Aorta (tissue), 5 donors: Measurements from ENCODE around the gene AHRR. TPM values are rescaled to one million over a fixed set of nuclear protein-coding genes. Genes with fewer than 3 reads are reported as not detected.

Experiments used
- ATAC-seq: fragments of 200-7000 bp; cut with Tn5 transposase; one replicate; pipeline ENCODE4 v1.9.1; 2022; ENCODE audit warnings: moderate library complexity; ENCODE audit not compliant: low FRiP score
- DNase-seq, 2 donors: peaks; one replicate each; pipeline ENCODE4 v3.0.0-alpha.2; 2020
- H3K27ac ChIP-seq, 2 donors: one replicate each; pipeline ENCODE4 v1.5.1; 2013; ENCODE audit warnings: low read length in 2 of 2, mild to moderate bottlenecking in 2 of 2, moderate library complexity in 2 of 2, control low read depth in 1 of 2, inconsistent platforms in 1 of 2, low read depth in 1 of 2
- H3K27me3 ChIP-seq, 2 donors: one replicate each; pipeline ENCODE4 v1.6.1; 2013; ENCODE audit warnings: control low read depth in 1 of 2, low read length in 1 of 2, mild to moderate bottlenecking in 1 of 2, moderate library complexity in 1 of 2; ENCODE audit not compliant: insufficient read depth in 2 of 2, control insufficient read depth in 1 of 2
- H3K36me3 ChIP-seq, 2 donors: one replicate each; pipeline ENCODE4 v1.6.1; 2013; ENCODE audit warnings: control low read depth in 1 of 2, low read length in 1 of 2, mild to moderate bottlenecking in 1 of 2; ENCODE audit not compliant: insufficient read depth in 2 of 2, control insufficient read depth in 1 of 2
- H3K4me1 ChIP-seq, 2 donors: one replicate each; pipeline ENCODE4 v1.6.1; 2013; ENCODE audit warnings: low read length in 2 of 2, control low read depth in 1 of 2, mild to moderate bottlenecking in 1 of 2, moderate library complexity in 1 of 2; ENCODE audit not compliant: insufficient read depth in 2 of 2, control insufficient read depth in 1 of 2
- H3K4me3 ChIP-seq, 2 donors: one replicate each; pipeline ENCODE4 v1.5.1; 2013; ENCODE audit warnings: low read length in 2 of 2, control low read depth in 1 of 2, mild to moderate bottlenecking in 1 of 2
- H3K9me3 ChIP-seq: one replicate; pipeline ENCODE4 v1.6.1; 2013; ENCODE audit warnings: mild to moderate bottlenecking, low read length; ENCODE audit not compliant: control insufficient read depth
- WGBS, 2 donors: extraction: QIAGEN DNeasy Blood & Tissue Kit; methylation state at CpG; one replicate each; pipeline ENCODE4 v1.1.7; 2013; 5-methylcytosine and 5-hydroxymethylcytosine counted together
- intact Hi-C, 2 donors: fragments of 100-400 bp; cut with DNase I; formaldehyde crosslinking; loops; one replicate each; pipeline versions ENCODE4 v1.14.2 to v1.15.0; 2022
- polyA plus RNA-seq, 2 donors: library from polyadenylated mRNA; stranded (reverse); fragments of 200-250 nt; gene quantifications; one replicate each; pipeline ENCODE4 v1.2.3, GENCODE V29; 2013
- total RNA-seq, 2 donors: library from RNA; stranded (reverse); fragmentation: NEBNext Ultra II Directional; extraction: Animal tissue kit (Norgen Biotek cat#: 25700); gene quantifications; one replicate each; pipeline ENCODE4 v1.2.1, GENCODE V29; 2021
- donor health status: healthy with polysubstance abuse.
- donor health status: Bipolar disorder and iron deficiency.
- donor health status: DM: no; HTN: no; CAD: no.
- donor health status: DM: no; HTN: no; CAD: no.
- donor health status: DM: yes; HTN: yes; CAD: no.

AHRR gene
- total and polyA plus RNA-seq, 4 donors = 0.13 to 3.8 (median 1.7) TPM

DNA sequence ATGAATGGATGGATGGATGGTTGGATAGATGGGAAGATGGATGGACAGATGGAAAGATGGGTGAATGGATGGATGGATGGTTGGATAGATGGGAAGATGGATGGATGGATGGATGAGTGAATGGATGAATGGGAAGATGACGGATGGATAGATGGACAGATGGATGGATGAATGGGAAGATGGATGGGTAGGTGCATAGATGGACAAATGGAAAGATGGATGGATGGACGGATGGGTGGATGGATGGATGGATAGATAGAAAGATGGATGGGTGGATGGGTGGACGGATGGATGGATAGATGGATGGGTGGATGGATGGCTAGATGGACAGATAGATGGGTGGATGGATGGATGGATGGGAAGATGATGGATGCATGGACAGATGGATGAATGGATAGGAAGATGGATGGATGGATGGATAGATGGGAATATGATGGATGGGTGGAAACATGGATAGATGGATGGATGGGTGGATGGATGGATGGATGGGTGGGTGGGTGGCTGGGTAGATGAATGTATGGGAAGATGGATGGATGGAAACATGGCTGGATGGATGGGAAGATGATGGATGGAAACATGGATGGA, 105.0 kb downstream of the AHRR start:
- Histone ChIP-seq H3K4me3 (no peak overlapping the region), H3K27me3 (no peaks in the 10 kb centered on the region), H3K9me3 (no peaks in the 10 kb centered on the region), H3K27ac (no peak overlapping the region), H3K36me3 (no peaks in the 10 kb centered on the region), H3K4me1 (no peaks in the 10 kb centered on the region)
- intact Hi-C loops = no loop called here
- no peak for DNase-seq
- 65 to 91% methylated on average over 3 of the region's 3 CpGs for WGBS, 2 donors
- no peak for ATAC-seq

DNA sequence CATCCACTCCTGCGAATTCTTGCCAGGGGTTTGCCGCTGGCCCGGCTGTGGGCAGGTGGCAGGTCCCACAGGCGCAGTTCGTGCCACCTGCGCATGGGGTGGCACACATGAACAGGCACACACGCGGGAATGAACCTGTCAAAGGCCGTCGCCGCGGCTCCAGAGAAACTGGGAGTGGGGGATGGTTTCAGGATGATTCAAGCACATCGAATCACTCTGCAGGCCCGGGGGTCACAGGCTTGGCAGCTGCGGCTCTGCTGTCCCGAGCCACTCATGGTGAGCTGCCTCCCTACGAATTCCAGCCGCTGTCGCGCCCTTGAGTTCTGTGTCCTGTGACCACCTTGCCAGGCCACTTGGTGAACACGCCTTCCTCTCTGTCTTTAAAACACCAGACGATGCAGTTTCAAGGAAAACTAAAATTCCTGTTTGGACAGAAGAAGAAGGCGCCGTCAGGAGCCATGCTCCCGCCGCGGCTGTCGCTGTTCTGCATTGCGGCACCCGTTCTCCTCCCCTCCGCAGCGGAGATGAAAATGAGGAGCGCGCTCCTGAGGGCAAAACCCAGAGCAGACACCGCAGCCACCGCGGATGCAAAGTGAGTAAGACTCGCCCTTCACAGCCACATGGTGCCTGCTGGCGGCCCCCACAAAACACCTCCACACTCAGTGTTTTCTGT, 106.0 kb downstream of the AHRR start:
- 94 to 95% methylated on average over 39 of the region's 39 CpGs for WGBS, 2 donors
- Histone ChIP-seq H3K36me3 (no peaks in the 10 kb centered on the region), H3K27ac (no peak overlapping the region), H3K4me1 (no peaks in the 10 kb centered on the region), H3K27me3 (no peaks in the 10 kb centered on the region), H3K4me3 (no peak overlapping the region), H3K9me3 (no peaks in the 10 kb centered on the region)
- DNase-seq (peak; percentile 38 to 75), ATAC-seq (no peak)
- intact Hi-C loops = no loop called here

DNA sequence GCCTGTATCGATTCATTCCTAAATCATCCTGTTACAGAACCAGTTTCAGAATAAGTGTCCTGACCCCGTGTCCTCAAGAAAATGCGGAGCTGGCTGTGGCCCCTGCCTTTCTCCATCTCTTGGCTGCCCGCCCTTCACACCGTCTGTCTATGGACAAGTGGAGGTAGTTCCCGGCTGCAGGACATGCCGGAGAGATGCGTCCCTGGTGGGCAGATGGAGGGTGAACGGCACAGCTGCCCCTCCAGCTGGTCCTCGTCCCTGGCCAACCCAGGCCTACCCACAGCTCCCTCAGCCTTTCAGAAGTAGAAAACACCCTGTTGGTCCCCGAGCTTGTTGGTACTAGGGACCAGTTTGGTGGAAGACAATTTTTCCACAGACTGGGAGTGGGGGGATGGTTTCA, 106.7 kb downstream of the AHRR start:
- Histone ChIP-seq H3K27me3 (no peaks in the 10 kb centered on the region), H3K9me3 (no peaks in the 10 kb centered on the region), H3K4me3 (no peak overlapping the region), H3K27ac (no peak overlapping the region), H3K4me1 (no peaks in the 10 kb centered on the region), H3K36me3 (no peaks in the 10 kb centered on the region)
- DNase-seq = peak in 1 of 2 donors; percentile 26
- intact Hi-C loops = no loop called here
- no peak for ATAC-seq
- WGBS, 2 donors = 89 to 92% methylated on average over 11 of the region's 11 CpGs

DNA sequence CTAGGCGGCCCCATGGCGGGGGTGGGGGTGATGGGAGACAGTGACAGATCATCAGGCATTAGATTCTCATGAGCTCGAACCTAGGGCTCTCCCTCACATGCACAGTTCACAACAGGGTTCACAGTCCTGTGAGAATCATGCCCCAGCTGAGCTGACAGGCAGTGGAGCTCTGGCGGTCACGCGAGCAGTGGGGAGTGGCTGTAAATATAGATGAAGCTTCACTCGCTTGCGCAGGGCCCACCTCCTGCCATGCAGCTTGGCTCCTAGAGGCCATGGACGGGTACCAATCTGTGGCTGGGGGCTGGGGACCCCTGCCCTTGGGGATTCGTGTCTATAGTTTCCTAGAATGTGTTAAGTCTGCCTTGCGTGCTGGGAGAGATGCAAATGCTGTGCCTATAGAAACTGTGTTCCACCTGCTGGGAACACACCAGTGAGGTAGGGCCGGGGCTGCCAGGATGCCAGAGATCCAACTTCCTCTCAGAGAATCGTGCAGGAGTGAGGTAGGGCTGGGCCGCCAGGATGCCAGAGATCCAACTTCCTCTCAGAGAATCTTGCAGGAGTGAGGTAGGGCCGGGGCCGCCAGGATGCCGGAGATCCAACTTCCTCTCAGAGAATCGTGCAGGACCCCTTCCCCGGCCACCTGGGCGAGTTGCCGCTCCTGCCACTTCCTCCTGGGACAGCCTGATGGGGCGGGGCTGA, 107.4 kb downstream of the AHRR start:
- Histone ChIP-seq H3K36me3 (no peaks in the 10 kb centered on the region), H3K27ac (no peak overlapping the region), H3K27me3 (no peaks in the 10 kb centered on the region), H3K9me3 (no peaks in the 10 kb centered on the region), H3K4me1 (no peaks in the 10 kb centered on the region), H3K4me3 (no peak overlapping the region)
- 87 to 89% methylated on average over 22 of the region's 22 CpGs for WGBS, 2 donors
- intact Hi-C loops = no loop called here
- peak; percentile 38 to 51 for DNase-seq
- ATAC-seq = no peak

DNA sequence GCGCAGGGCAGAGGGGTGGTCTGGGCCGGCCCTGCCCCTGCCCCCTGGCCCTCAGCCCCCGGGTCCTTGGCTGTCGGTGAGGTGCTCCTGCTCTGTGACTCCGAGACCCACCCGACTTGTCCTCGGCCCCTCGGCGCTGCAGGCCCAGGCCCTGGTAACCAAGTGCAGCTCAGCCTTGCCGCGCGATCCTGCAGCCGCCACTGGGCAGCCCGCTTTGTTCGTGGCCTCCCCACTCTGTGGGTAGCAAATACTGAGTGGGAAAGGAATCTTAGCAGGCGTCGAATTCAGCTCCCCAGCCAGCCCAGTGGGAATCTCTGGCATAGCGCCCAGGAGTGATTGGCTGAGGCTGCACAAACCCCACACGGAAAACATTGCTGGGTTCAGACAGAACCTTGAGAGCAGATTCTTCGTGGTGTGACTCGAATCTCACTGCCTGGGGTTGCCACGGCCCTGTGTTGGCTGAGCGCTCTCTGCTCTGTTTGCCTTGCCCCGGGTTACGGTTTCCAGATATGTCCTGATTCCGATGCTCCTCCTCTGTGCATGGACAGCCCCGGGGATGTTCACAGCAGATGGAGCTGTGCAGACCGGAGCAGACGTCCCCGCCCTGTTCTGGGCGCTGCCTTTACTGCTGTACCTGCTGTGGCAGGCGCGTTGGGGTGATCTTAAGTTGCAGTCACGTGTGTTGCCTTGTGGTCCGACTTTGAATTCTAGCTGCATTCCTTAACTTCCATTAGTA, 108.1 kb downstream of the AHRR start:
- no peaks in the 10 kb centered on the region for H3K27me3 ChIP-seq
- no peaks in the 10 kb centered on the region for H3K36me3 ChIP-seq
- H3K4me3 ChIP-seq = no peak overlapping the region
- H3K4me1 ChIP-seq = no peaks in the 10 kb centered on the region
- intact Hi-C loops = no loop called here
- H3K27ac ChIP-seq = no peak overlapping the region
- H3K9me3 ChIP-seq = no peaks in the 10 kb centered on the region
- DNase-seq (peak; percentile 49 to 69), ATAC-seq (peak; percentile 30)
- WGBS, 2 donors = 66 to 68% methylated on average over 34 to 35 of the region's 35 CpGs

DNA sequence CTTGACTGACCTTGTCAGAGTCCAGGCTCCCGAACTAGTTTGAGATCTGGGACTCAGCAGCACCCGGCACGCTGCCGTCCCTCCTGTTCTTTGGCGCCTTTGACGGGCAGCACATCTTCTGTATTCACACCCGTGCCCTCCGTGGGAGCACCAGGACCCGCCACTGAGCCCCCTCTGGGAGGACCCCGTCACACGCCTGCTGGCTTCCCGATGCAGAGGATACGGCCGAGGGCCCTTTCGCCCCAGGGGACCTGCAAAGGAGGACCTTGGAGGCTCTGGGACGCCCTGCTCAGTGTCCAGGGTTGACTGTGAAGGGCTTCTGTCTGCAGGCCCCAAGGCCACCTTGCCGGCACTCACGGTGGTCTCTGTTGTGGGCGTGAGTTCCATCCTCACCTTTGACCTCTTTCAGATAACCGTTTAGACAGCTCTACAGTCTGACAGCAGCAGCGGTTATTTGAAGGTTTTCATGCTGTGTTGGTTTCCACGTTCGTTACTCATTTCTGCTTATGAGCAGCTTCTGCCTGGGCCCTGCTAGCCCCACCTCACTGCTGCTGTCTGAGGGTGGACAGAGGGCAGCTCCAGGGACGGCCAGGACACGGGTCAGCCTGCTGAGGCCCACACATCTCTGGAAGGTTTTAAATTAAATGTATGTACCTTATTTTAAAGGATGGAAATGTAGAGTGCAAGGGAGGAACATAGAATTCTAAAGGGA, 108.9 kb downstream of the AHRR start:
- 85 to 87% methylated on average over 25 of the region's 25 CpGs for WGBS, 2 donors

DNA sequence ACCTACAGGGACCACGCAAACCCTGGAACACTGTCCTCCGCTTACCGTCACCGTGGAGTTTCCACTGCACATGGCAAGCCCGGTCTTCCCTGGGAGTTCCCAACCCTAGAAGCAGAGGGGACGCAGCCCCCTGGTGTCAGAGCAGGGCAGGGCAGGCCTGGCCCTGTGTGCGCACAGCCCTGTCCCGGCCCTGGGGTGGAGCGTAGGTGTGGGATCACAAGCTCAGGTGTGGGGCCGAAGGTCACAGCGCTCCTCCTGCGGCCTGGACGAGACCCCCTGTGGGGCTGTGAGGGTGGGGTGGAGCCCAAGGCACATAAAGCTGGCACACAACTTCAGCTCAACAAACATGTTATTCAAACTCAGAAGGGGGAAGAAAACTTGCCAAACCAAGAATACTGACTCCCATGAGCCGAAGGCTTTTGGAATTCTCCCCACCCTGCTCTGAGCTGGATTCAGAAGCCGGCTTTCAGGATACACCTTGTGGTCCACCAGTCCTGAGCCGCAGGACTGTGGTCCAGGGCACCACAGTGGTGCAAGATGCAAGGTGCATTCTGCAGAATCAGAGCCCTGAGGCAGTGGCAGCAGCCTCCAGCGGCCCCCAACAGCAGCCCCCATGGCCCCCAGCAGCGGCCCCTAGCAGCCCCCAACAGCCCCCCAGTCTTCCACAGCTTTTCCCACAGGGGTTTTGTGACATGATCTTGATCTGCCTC, 109.6 kb downstream of the AHRR start:
- intact Hi-C loops = no loop called here
- ATAC-seq = no peak

More for the DNA sequence above, 108.9 kb downstream of the AHRR start:
- no peaks in the 10 kb centered on the region for H3K9me3 ChIP-seq
- no peaks in the 10 kb centered on the region for H3K36me3 ChIP-seq
- no peaks in the 10 kb centered on the region for H3K4me1 ChIP-seq
- no peak overlapping the region for H3K27ac ChIP-seq
- no peaks in the 10 kb centered on the region for H3K27me3 ChIP-seq
- intact Hi-C loops = no loop called here
- no peak overlapping the region for H3K4me3 ChIP-seq
- ATAC-seq (no peak), DNase-seq (peak in 1 of 2 donors; percentile 26)

DNA sequence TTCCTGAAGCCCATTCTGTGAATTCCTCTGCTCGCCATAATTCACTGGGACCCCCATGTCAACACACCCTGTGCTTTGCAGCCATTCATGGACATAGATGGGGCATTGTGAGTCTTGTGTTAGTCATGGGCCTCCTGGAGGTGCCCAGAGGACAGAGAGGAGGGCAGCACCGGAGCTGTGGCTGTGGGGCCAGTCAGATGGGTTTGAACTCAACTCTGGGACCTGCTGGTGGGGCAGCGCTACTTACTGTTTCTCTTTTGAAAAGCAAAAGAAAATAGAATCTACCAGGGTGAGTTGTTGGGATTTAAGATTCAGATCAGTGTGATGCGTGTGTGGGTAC, 110.2 kb downstream of the AHRR start:
- ATAC-seq (no peak), DNase-seq (peak in 1 of 2 donors; percentile 44)
- Histone ChIP-seq H3K4me3 (no peak overlapping the region), H3K9me3 (no peaks in the 10 kb centered on the region), H3K36me3 (no peaks in the 10 kb centered on the region), H3K27me3 (no peaks in the 10 kb centered on the region), H3K4me1 (no peaks in the 10 kb centered on the region), H3K27ac (no peak overlapping the region)
- WGBS, 2 donors = 86 to 91% methylated on average over 4 of the region's 4 CpGs
- intact Hi-C loops = no loop called here

More for the DNA sequence above, 109.6 kb downstream of the AHRR start:
- Histone ChIP-seq H3K27me3 (no peaks in the 10 kb centered on the region), H3K27ac (no peak overlapping the region), H3K36me3 (no peaks in the 10 kb centered on the region), H3K4me3 (no peak overlapping the region), H3K4me1 (no peaks in the 10 kb centered on the region), H3K9me3 (no peaks in the 10 kb centered on the region)
- peak; percentile 59 to 75 for DNase-seq
- WGBS, 2 donors = 46 to 47% methylated on average over 18 of the region's 18 CpGs
